AG10803 (cell line): ENCODE measurements around the gene NR2C2.

Source experiments
- DNase-seq: peaks from one replicate; pipeline ENCODE4 v3.0.0; 2010; ENCODE audit warnings: low read depth
- H3K4me3 ChIP-seq: 2 replicates; pipeline ENCODE4 v1.5.1; 2011; ENCODE audit warnings: mild to moderate bottlenecking, low read length, control low read depth
- CTCF ChIP-seq: conservative IDR thresholded peaks from 2 replicates; pipeline ENCODE4 v1.5.1; 2011; ENCODE audit warnings: mild to moderate bottlenecking, low read length, control low read depth, inconsistent platforms

NR2C2 gene

DNA sequence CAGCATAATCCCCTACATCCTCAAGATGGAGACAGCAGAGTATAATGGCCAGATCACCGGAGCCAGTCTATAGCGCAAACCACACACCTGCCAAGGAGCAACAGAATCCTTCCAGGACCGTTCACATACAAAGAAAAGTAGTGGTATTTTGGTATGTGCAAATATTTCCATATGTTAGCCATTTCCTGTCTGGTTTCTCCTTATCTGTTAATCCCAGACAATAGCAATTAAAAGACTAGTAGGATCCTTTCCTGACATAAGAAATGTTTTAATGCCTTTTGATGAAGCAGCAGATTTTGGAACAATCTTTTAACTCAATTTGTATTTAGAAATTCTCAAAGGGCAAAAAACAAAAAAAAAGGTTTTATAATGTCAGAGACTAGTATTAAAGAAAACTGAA lies 95.6 kb downstream of the NR2C2 start:
- peak; percentile 24 for DNase-seq
- no peak overlapping the region for H3K4me3 ChIP-seq
- no peak for TF ChIP-seq CTCF

DNA sequence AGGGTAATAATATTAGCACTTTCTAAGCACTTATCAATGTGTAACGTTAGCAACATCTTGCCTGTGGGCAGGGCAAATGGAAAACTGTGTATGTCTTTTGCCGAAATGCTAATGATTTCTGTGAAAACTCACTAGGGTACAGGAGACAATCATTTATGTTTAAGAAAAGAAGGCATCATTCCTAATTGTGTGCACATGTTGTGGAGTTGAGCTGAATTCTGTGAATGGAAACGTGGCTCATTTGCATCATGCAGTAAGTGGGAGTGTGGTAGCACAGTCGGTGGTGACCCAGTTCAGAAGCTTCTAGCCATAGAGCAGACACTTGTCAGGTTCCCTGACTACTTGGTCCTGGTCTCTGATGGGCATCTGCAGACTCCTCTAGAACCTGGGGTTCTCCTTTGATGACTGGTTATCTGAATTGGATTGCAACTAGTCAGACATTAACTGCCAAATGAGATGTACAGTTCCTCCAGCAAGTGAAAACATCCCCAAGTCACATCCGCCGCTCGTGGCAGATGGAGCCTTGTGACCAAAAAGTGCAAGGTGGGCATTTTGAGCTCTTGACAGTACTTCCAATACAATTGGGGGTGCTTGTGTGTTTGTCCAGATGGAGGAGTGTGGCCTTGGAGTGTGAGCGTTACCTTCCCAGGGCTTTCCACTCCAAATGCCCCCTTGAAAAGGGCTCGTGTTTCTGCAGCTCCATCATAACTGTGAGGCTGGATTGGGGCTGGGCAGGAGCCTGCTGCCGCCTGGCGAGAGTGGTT lies 96.2 kb downstream of the NR2C2 start:
- DNase-seq: no peak
- no peak overlapping the region for H3K4me3 ChIP-seq
- no peak for TF ChIP-seq CTCF

GRCh38 chr3:15044326-15044725 lies 96.9 kb downstream of the NR2C2 start:
- H3K4me3 ChIP-seq: no peak overlapping the region
- no peak for DNase-seq
- no peak for TF ChIP-seq CTCF

GRCh38 chr3:15045667-15046066 lies 98.3 kb downstream of the NR2C2 start:
- DNase-seq: no peak
- no peak overlapping the region for H3K4me3 ChIP-seq
- no peak for TF ChIP-seq CTCF

GRCh38 chr3:15049584-15049983 lies 102.2 kb downstream of the NR2C2 start:
- H3K4me3 ChIP-seq: no peak overlapping the region
- TF ChIP-seq CTCF: no peak

DNA sequence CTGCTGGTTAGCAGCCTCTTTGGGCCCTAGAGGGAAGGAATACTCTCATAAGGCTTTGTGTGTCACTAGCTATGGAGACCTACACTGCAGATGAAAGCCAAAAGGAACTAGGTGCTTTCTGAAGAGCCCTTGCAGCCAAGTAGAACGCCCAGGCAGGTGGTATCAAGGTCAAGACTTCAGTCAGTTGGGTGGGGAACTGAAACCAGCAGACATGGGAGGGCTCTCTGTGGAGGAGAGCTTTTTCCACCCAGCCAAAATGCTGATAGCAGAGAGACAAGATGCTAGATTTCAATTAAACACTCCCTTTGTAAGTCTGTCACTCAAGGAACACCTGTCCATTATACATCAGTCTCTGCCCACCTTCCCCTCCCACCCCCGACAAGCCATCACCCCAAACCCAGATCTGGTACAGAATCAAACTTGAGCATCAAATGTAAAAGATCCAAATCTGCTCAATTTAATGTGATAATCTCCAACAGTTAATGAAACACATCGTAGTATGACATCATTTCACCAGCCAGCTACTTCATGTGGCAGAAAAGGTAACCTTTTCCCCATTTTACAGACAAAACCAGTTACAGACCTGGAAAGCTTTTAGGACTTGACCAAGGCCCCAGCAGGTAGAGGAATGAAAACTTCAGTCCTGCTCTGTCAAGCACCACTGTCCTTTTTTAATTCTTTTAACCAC lies 103.2 kb downstream of the NR2C2 start:
- H3K4me3 ChIP-seq: no peak overlapping the region
- TF ChIP-seq CTCF: no peak
- no peak for DNase-seq

More at GRCh38 chr3:15049584-15049983, 102.2 kb downstream of the NR2C2 start:
- DNase-seq: no peak

- DNase-seq: peak; percentile 21
- H3K4me3 ChIP-seq: no peak overlapping the region
- peak; percentile 61 for TF ChIP-seq CTCF
These were observed 104.1 kb downstream of the NR2C2 start for GRCh38 chr3:15051531-15051930.
